ELR (cell line): ENCODE results near the gene PPM1N.

Source experiments
- DNase-seq: peaks from one replicate; pipeline ENCODE4 v3.0.0-alpha.2; 2015; ENCODE audit warnings: low read depth

PPM1N gene

GRCh38 chr19:45529420-45529785, 31.2 kb downstream of the PPM1N start:
- DNase-seq: no peak

DNA sequence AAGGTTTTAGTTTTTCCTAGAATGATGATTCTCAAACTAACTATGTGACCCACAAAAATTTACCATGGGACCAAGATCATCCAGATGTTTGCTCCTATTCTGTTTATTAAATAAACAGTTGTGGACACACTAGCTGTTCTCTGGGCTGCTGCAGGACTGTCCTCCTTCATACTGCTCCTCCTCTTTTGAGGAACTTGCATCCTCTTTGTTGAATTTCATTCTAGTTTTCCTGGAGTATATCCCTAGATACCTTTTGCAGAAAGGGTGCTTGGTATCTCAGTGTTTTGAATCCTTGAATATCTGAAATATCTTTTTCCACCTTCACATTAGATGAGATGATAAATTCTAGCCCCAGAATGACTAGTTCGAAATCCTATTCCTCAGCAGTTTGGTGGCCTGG, 33.1 kb downstream of the PPM1N start:
- no peak for DNase-seq

DNA sequence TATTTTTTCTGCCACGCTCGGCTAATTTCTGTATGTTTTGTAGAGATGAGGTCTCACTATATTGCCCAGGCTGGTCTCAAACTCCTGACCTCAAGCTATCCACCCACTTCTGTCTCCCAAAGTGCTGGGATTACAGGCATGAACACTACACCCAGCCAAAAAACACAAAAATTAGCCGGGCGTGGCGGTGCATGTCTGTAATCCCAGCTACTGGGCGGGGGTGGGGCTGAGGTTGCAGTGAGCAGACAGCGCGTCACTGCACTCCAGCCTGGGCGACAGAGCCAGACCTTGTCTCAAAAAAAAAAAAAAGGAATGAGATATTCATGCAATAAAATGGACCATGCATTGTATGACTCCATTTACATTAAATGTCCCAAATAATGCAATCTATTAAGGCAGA, 41.2 kb downstream of the PPM1N start:
- no peak for DNase-seq

DNA sequence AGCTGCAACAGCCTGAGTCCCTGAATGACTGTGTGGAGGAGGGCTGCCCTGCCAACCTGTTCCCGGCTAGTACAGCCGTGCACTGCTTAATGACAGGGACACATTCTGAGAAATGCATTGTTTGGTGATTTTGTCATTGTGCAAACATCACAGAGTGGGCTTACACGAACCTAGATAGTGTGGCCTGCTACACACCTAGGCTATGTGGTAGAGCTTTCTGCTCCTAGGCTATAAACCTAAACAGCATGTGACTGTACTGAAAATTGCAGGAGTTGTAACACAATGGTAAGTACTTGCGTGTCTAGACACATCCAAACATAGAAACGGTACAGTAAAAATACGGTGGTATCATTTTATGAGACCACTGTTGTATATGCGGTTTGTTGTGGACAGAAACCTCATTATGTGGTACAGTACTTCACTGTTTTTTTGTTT, 44.0 kb downstream of the PPM1N start:
- no peak for DNase-seq

DNA sequence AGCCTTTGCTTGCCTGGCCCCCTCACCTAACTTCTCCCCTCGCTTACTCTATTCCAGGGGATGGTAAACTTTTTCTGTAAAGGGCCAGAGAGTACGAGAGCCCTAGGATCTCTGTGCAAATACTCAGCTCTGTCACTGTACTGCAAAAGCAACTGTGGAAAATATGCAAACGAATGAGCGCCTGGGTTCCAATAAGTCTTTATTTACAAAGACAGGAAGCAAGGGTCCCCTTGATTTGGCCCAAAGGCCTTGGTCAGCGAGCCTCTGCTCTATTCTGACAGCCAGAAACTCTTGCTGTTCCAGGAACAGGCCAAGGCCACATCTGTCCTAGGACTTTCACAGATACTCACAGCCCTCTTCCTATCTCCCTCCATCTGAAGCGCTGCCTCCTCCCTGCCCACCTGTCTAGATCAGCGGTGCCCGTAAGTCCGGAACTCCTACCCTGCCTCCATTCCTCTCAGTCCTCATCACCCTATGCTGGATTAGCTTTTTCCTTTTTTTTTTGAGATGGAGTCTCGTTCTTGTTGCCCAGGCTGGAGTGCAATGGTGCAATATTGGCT, 49.0 kb downstream of the PPM1N start:
- DNase-seq: no peak

GRCh38 chr19:45547965-45548609, 49.8 kb downstream of the PPM1N start:
- peak; percentile 80 for DNase-seq
